K562 (cell line): Measurements from ENCODE around the gene SNX15. TPM values are rescaled to one million over a fixed set of nuclear protein-coding genes. Genes with fewer than 3 reads are reported as not detected.

Source experiments
- CBFA2T3 ChIP-seq: fragments of 450-650 bp; IDR thresholded peaks from 2 replicates; pipeline ENCODE4 v1.6.1; 2017
- CBX5 ChIP-seq: IDR thresholded peaks from 2 replicates; pipeline ENCODE4 v1.6.1; 2014; ENCODE audit warnings: low read depth, borderline replicate concordance
- CHD2 ChIP-seq: IDR thresholded peaks from 2 replicates; pipeline ENCODE4 v1.6.1; 2011; ENCODE audit warnings: low read depth, low read length
- CSDE1 ChIP-seq, 2 experiments: fragments of 450-650 bp; IDR thresholded peaks; 2 replicates each; pipeline ENCODE4 v1.6.1; 2016; ENCODE audit warnings: mild to moderate bottlenecking in 1 of 2
- ELF1 ChIP-seq: fragments of 200-800 bp; sonication (Bioruptor generic); IDR thresholded peaks from 2 replicates; pipeline ENCODE4 v1.6.1; 2016; ENCODE audit warnings: missing genetic modification characterization, missing compliant biosample characterization
- KLF13 ChIP-seq: fragments of 450-650 bp; IDR thresholded peaks from 2 replicates; pipeline ENCODE4 v1.6.1; 2016; ENCODE audit warnings: missing genetic modification characterization, low read depth, mild to moderate bottlenecking, missing compliant biosample characterization, moderate library complexity, borderline replicate concordance
- MCM5 ChIP-seq: fragments of 450-650 bp; IDR thresholded peaks from 2 replicates; pipeline ENCODE4 v1.6.1; 2016; ENCODE audit warnings: low read depth
- PHB ChIP-seq: fragments of 250-450 bp; sonication (Bioruptor Pico); IDR thresholded peaks from 2 replicates; pipeline ENCODE4 v1.5.0; 2021
- PHF20 ChIP-seq: fragments of 450-650 bp; IDR thresholded peaks from 2 replicates; pipeline ENCODE4 v1.6.1; 2018; ENCODE audit not compliant: partially characterized antibody
- PKNOX1 ChIP-seq: fragments of 450-650 bp; IDR thresholded peaks from 2 replicates; pipeline ENCODE4 v1.6.1; 2016
- SMAD4 ChIP-seq: fragments of 250-450 bp; sonication (Bioruptor Pico); conservative IDR thresholded peaks from 2 replicates; pipeline ENCODE4 v1.8.0; 2021; ENCODE audit warnings: inconsistent platforms, mild to moderate bottlenecking, moderate library complexity
- TARDBP ChIP-seq: fragments of 450-650 bp; IDR thresholded peaks from 2 replicates; pipeline ENCODE4 v1.6.1; 2016
- U2AF1 ChIP-seq: fragments of 200-400 bp; formaldehyde crosslinking; optimal IDR thresholded peaks from 2 replicates; pipeline ENCODE3; 2017; ENCODE audit warnings: mild to moderate bottlenecking, low read depth, low read length, moderate library complexity
- ZBTB26 ChIP-seq: fragments of 450-650 bp; formaldehyde crosslinking; IDR thresholded peaks from 2 replicates; pipeline ENCODE4 v1.4.0; 2022; ENCODE audit warnings: missing genetic modification characterization
- ZNF217 ChIP-seq: sonication (generic); formaldehyde crosslinking; IDR thresholded peaks from 2 replicates; pipeline ENCODE4 v1.8.0; 2022; ENCODE audit warnings: mild to moderate bottlenecking, missing genetic modification reagents
- ZNF644 ChIP-seq: fragments of 200-800 bp; sonication (Bioruptor generic); IDR thresholded peaks from 2 replicates; pipeline ENCODE4 v1.6.1; 2016; ENCODE audit warnings: low read depth, missing genetic modification characterization, missing compliant biosample characterization
- ZNF766 ChIP-seq: fragments of 200-800 bp; sonication (Bioruptor generic); conservative IDR thresholded peaks from 2 replicates; pipeline ENCODE4 v1.6.1; 2016; ENCODE audit warnings: missing genetic modification characterization, missing compliant biosample characterization
- polyA plus RNA-seq, 8 experiments: library from polyadenylated mRNA; depleted of rRNA in 4 of 8; stranded (reverse) in 5 of 8; unstranded in 3 of 8; fragments of >200 nt; fragmentation: Nextera tagmentation in 2 of 8; fragmentation: Illumina TruSeq in 1 of 8; extraction: Ambion mirVana in 2 of 8; extraction: Trizol in 1 of 8; gene quantifications; 2 replicates each; pipeline versions ENCODE4 v1.2.1 to v1.2.3, GENCODE V29; 2011 to 2014; ENCODE audit warnings: inconsistent platforms in 1 of 8, missing spikeins in 1 of 8
- total RNA-seq, 7 experiments: library from RNA; depleted of rRNA in 6 of 7; stranded (reverse); fragments of >200 nt in 6 of 7; fragmentation: Illumina TruSeq in 2 of 7; extraction: Trizol in 2 of 7; gene quantifications; 2 replicates each; pipeline versions ENCODE4 v1.2.1 to v1.2.3, GENCODE V29; 2011 to 2021; ENCODE audit warnings: low replicate concordance in 1 of 7
- TF ChIP-seq, protein P1 (sequence below): sonication (generic); formaldehyde crosslinking; IDR thresholded peaks from 2 replicates; pipeline ENCODE4 v1.8.0; 2022; ENCODE audit warnings: mild to moderate bottlenecking, missing genetic modification reagents
- TF ChIP-seq, protein P2 (sequence below), 3 experiments: fragments of 200-800 bp in 1 of 3; sonication (Bioruptor generic) in 1 of 3; sonication (generic) in 1 of 3; formaldehyde crosslinking in 1 of 3; IDR thresholded peaks; 2 replicates each; pipeline versions ENCODE4 v1.6.1 to v1.8.0; 2016 to 2022; ENCODE audit warnings: mild to moderate bottlenecking in 2 of 3, missing compliant biosample characterization in 2 of 3, missing genetic modification characterization in 2 of 3, missing genetic modification reagents in 1 of 3
- TF ChIP-seq, protein P3 (sequence below): sonication (generic); formaldehyde crosslinking; IDR thresholded peaks from 2 replicates; pipeline ENCODE4 v1.8.0; 2022; ENCODE audit warnings: mild to moderate bottlenecking, missing genetic modification reagents

Gene SNX15
- total and polyA plus RNA-seq, 9 of the 15 experiments (the other 6 are each of a cell fraction or from before 2014, with no cell fraction given), result 1.8 to 27.8 (median 15.2) TPM

DNA sequence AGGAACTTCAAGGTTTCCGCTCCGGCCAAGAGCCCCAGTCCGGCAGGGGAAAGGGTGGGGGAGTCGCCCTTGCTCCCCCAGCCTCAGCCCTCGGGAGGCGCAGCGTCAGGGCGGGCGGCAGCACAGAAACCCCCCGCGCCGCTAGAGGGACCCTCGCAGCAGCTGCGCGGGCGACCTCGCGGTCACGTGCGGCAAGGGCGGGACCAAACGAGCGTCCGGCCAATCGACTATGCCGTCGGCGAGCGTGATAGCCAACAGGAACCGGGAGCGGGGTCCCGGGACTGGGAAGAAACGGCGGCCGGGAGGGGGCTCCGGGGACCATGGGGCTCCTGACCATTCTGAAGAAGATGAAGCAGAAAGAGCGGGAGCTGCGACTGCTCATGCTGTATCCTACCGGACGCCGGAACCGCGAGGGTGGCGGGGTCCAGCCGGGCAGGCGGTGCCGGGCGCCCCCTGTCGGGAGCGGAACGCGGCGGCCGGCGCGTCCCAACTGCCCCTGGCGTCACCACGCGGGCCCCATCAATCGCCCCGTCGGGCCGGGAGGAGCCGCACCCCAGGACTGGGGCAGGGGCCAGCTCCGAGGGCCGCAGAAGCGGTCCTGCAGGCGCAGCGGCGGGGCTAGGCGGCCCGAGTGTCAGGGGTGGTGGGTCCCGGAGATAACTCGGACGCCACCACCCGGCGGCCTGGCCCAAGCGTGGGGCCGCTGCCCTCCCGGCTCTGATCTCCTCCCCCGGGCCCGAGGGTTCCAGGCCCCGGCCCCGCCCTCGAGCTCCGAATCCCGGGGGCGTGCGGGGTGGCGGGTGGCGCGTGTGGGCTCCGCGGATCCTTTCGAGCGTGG, 13.1 kb upstream of the SNX15 start, which contains the start of gene ARL2 (continued):
- TF ChIP-seq ZBTB26 (CRISPR knock-in tag), result no peak
- peak; percentile 4; the same call in 1 of the 2 replicates for TF ChIP-seq PHB (CRISPR knock-in tag)
- TF ChIP-seq KLF13, result peak; percentile 9; the same call in 1 of the 2 replicates
- TF ChIP-seq ZNF644, result 0 out of 2 replicates have a peak, but pooled peaks have one; percentile 3
- no peak for TF ChIP-seq MCM5
- TF ChIP-seq ZNF766 (CRISPR knock-in tag), result peak; percentile 49; the same call in 1 of the 2 replicates
- peak; percentile 57; the same call in 1 of the 2 replicates for TF ChIP-seq ELF1 (tag)
- TF ChIP-seq CSDE1 (IDR thresholded peaks at IDR 0.05), result no peak
- peak; percentile 92 for TF ChIP-seq SMAD4
- TF ChIP-seq, protein P1, sequence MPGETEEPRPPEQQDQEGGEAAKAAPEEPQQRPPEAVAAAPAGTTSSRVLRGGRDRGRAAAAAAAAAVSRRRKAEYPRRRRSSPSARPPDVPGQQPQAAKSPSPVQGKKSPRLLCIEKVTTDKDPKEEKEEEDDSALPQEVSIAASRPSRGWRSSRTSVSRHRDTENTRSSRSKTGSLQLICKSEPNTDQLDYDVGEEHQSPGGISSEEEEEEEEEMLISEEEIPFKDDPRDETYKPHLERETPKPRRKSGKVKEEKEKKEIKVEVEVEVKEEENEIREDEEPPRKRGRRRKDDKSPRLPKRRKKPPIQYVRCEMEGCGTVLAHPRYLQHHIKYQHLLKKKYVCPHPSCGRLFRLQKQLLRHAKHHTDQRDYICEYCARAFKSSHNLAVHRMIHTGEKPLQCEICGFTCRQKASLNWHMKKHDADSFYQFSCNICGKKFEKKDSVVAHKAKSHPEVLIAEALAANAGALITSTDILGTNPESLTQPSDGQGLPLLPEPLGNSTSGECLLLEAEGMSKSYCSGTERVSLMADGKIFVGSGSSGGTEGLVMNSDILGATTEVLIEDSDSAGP (CRISPR knock-in tag), result peak; percentile 31; the same call in 1 of the 2 replicates
- TF ChIP-seq, protein P2, sequence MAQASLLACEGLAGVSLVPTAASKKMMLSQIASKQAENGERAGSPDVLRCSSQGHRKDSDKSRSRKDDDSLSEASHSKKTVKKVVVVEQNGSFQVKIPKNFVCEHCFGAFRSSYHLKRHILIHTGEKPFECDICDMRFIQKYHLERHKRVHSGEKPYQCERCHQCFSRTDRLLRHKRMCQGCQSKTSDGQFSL (CRISPR knock-in tag; IDR thresholded peaks at IDR 0.05), result peak; percentile 31
- TF ChIP-seq, protein P2 (tag; IDR thresholded peaks at IDR 0.05), result peak in 1 of 2 experiments; percentile 85; a peak in 2 of 4 replicates
- peak; percentile 20; the same call in 1 of the 2 replicates for TF ChIP-seq CBFA2T3
- peak; percentile 93 for TF ChIP-seq U2AF1
- TF ChIP-seq CBX5, result 0 out of 2 replicates have a peak, but pooled peaks have one; percentile 10
- TF ChIP-seq PHF20, result peak; percentile 72
- TF ChIP-seq, protein P3, sequence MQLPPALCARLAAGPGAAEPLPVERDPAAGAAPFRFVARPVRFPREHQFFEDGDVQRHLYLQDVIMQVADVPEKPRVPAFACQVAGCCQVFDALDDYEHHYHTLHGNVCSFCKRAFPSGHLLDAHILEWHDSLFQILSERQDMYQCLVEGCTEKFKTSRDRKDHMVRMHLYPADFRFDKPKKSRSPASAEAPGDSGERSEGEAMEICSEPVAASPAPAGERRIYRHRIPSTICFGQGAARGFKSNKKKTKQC (CRISPR knock-in tag), result peak; percentile 99
- peak; percentile 19; the same call in 1 of the 2 replicates for TF ChIP-seq CHD2
- TF ChIP-seq PKNOX1, result peak; percentile 70
- TF ChIP-seq ZNF217 (CRISPR knock-in tag), result no peak
- TF ChIP-seq TARDBP, result peak; percentile 69
